ENCODE measurements around the gene DSCAML1.

DSCAML1 gene

GRCh38 chr11:117418737-117419481, 378.1 kb downstream of the DSCAML1 start:
- no peak for TF ChIP-seq CSRNP3 (CRISPR knock-in tag; IDR thresholded peaks at IDR 0.05)
- no peak for TF ChIP-seq CSDC2 (CRISPR knock-in tag; IDR thresholded peaks at IDR 0.05)
- TF ChIP-seq TSHZ2 (CRISPR knock-in tag; IDR thresholded peaks at IDR 0.05) = no peak
- no peak for TF ChIP-seq RARB (CRISPR knock-in tag; IDR thresholded peaks at IDR 0.05)
- no peak for TF ChIP-seq SNAI2 (CRISPR knock-in tag; IDR thresholded peaks at IDR 0.05)
- TF ChIP-seq ZFP30 (CRISPR knock-in tag; IDR thresholded peaks at IDR 0.05) = no peak
- TF ChIP-seq TOX (CRISPR knock-in tag; IDR thresholded peaks at IDR 0.05; ENCODE audit: borderline replicate concordance) = no peak
- no peak for TF ChIP-seq PPARA (CRISPR knock-in tag; IDR thresholded peaks at IDR 0.05; ENCODE audit: borderline replicate concordance)
- ATAC-seq = no peak

DNA sequence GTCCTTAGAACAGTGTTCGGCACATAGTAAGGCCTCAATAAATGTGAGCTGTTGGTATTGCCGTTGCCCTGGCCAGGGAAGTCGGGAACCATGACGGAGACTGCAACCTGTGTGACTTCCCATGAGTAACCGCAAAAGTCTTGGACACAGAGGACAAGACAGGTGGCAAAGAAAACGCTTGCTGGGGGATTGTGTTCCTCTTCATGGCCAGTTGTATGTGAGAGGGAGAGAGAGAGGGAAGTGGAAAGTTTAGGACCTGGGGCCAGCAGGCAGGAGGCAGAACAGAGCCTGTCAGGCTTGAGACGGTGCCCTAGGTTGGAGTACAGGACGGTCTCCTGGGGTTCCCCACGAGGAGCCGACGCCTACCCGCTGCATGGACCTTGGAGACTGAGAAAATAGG, 379.2 kb downstream of the DSCAML1 start:
- no peak for ATAC-seq
- no peak for TF ChIP-seq SNAI2 (CRISPR knock-in tag; IDR thresholded peaks at IDR 0.05)
- no peak for TF ChIP-seq ZNF8 (CRISPR knock-in tag; IDR thresholded peaks at IDR 0.05)
- TF ChIP-seq TCF4 (CRISPR knock-in tag; IDR thresholded peaks at IDR 0.05; ENCODE audit: borderline replicate concordance) = no peak
- no peak for TF ChIP-seq RARB (CRISPR knock-in tag; IDR thresholded peaks at IDR 0.05)
- no peak for TF ChIP-seq ESRRG (CRISPR knock-in tag; IDR thresholded peaks at IDR 0.05)
- TF ChIP-seq GLIS3 (CRISPR knock-in tag; IDR thresholded peaks at IDR 0.05) = no peak
- TF ChIP-seq ZNF70 (CRISPR knock-in tag; IDR thresholded peaks at IDR 0.05) = no peak
- TF ChIP-seq ISL1 (CRISPR knock-in tag; IDR thresholded peaks at IDR 0.05) = no peak
- no peak for TF ChIP-seq CREB5 (CRISPR knock-in tag; IDR thresholded peaks at IDR 0.05; ENCODE audit: low read depth)
- no peak for TF ChIP-seq OSR1 (CRISPR knock-in tag; IDR thresholded peaks at IDR 0.05)
- no peak for TF ChIP-seq CSDC2 (CRISPR knock-in tag; IDR thresholded peaks at IDR 0.05)
- TF ChIP-seq ZFP3 (CRISPR knock-in tag; IDR thresholded peaks at IDR 0.05) = no peak
- no peak for TF ChIP-seq ARNTL (CRISPR knock-in tag; IDR thresholded peaks at IDR 0.05; ENCODE audit: borderline replicate concordance, low read depth)

DNA sequence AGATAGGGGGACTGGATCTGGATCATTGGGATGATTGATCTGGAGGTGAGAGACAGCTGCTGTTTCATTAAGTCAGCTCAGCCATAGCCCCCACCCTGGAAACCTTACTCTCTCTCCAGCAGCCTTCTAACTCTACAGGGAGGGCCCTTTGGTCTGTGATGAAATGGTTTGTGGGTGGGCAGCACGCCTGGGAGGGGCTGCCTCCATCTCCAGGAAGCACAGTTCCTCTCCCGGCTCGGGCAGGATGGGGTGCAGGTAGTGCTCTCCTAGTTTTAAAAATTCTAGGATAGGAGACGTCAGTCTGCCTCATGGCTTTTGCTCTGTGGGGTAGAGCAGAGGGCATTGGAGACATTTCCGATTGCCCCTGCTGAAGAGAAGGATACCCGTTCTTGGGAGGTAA, 379.7 kb downstream of the DSCAML1 start:
- TF ChIP-seq RARB (CRISPR knock-in tag; IDR thresholded peaks at IDR 0.05) (no peak), SNAI2 (CRISPR knock-in tag; IDR thresholded peaks at IDR 0.05) (no peak)
- no peak for ATAC-seq

- ATAC-seq = no peak
- TF ChIP-seq CREB5 (CRISPR knock-in tag; IDR thresholded peaks at IDR 0.05; ENCODE audit: low read depth) (no peak), PPARA (CRISPR knock-in tag; IDR thresholded peaks at IDR 0.05; ENCODE audit: borderline replicate concordance) (no peak), TCF4 (CRISPR knock-in tag; IDR thresholded peaks at IDR 0.05; ENCODE audit: borderline replicate concordance) (no peak), ZFP30 (CRISPR knock-in tag; IDR thresholded peaks at IDR 0.05) (no peak), ZNF8 (CRISPR knock-in tag; IDR thresholded peaks at IDR 0.05) (no peak), TSHZ2 (CRISPR knock-in tag; IDR thresholded peaks at IDR 0.05) (no peak), SNAI2 (CRISPR knock-in tag; IDR thresholded peaks at IDR 0.05) (no peak), TOX (CRISPR knock-in tag; IDR thresholded peaks at IDR 0.05; ENCODE audit: borderline replicate concordance) (no peak), GLIS3 (CRISPR knock-in tag; IDR thresholded peaks at IDR 0.05) (no peak), ISL1 (CRISPR knock-in tag; IDR thresholded peaks at IDR 0.05) (no peak), CSDC2 (CRISPR knock-in tag; IDR thresholded peaks at IDR 0.05) (no peak), CSRNP3 (CRISPR knock-in tag; IDR thresholded peaks at IDR 0.05) (no peak), OSR1 (CRISPR knock-in tag; IDR thresholded peaks at IDR 0.05) (no peak), BACH2 (CRISPR knock-in tag; IDR thresholded peaks at IDR 0.05; ENCODE audit: borderline replicate concordance) (no peak), POU6F1 (CRISPR knock-in tag; IDR thresholded peaks at IDR 0.05; ENCODE audit: borderline replicate concordance, low read depth) (no peak), RARB (CRISPR knock-in tag; IDR thresholded peaks at IDR 0.05) (no peak), ARNTL (CRISPR knock-in tag; IDR thresholded peaks at IDR 0.05; ENCODE audit: borderline replicate concordance, low read depth) (no peak)
Observed at GRCh38 chr11:117415358-117415896, 381.6 kb downstream of the DSCAML1 start.

All from SK-N-SH treated with all-trans-retinoic acid at 6 μM for 48 hours (cell line).